Stomach (tissue), 4 donors: ENCODE data around the gene PRICKLE2.

ENCODE experiments used
- EP300 ChIP-seq: sonication (generic); formaldehyde crosslinking; IDR thresholded peaks from one replicate; pipeline ENCODE4 v1.6.1; 2017; ENCODE audit warnings: antibody characterized with exemption
- POLR2A ChIP-seq, 4 donors: fragments of 450-650 bp; IDR thresholded peaks; one replicate each; pipeline ENCODE4 v1.6.1; 2016; ENCODE audit warnings: antibody characterized with exemption in 4 of 4, control low read depth in 2 of 4, mild to moderate bottlenecking in 1 of 4, moderate library complexity in 1 of 4
- POLR2AphosphoS5 ChIP-seq, 3 donors: sonication (generic); formaldehyde crosslinking; IDR thresholded peaks; one replicate each; pipeline ENCODE4 v1.6.1; 2016; ENCODE audit warnings: antibody characterized with exemption in 3 of 3
- TF ChIP-seq, protein P1 (sequence below), 7 experiments: fragments of 450-650 bp in 4 of 7; fragments of 200-600 bp in 3 of 7; sonication (generic) in 3 of 7; IDR thresholded peaks; one replicate each; pipeline ENCODE4 v1.5.1; 2016 to 2019; ENCODE audit warnings: antibody characterized with exemption in 7 of 7, control low read depth in 2 of 7, mild to moderate bottlenecking in 1 of 7

DNA sequence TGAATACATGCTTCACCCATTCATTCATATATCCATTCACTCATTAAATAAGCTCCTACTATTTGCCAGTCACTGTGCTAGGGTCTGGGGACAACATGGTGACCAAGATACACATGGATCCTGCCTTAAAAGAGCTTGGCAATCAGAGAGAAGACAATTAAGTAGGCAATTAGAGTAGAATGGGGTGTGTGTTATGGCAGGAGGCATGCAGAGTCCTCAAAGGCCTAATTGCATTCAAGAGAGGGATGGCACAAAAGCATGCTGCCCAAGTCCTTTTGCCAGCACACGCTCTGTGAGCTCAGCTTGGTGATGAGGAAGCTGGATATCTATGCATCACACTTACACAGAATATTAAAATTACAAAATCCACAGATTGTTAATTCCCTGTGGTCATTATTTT, 2.8 kb upstream of the PRICKLE2 start:
- TF ChIP-seq, protein P1, sequence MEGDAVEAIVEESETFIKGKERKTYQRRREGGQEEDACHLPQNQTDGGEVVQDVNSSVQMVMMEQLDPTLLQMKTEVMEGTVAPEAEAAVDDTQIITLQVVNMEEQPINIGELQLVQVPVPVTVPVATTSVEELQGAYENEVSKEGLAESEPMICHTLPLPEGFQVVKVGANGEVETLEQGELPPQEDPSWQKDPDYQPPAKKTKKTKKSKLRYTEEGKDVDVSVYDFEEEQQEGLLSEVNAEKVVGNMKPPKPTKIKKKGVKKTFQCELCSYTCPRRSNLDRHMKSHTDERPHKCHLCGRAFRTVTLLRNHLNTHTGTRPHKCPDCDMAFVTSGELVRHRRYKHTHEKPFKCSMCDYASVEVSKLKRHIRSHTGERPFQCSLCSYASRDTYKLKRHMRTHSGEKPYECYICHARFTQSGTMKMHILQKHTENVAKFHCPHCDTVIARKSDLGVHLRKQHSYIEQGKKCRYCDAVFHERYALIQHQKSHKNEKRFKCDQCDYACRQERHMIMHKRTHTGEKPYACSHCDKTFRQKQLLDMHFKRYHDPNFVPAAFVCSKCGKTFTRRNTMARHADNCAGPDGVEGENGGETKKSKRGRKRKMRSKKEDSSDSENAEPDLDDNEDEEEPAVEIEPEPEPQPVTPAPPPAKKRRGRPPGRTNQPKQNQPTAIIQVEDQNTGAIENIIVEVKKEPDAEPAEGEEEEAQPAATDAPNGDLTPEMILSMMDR (IDR thresholded peaks at IDR 0.05) = no peak
- TF ChIP-seq POLR2AphosphoS5 (IDR thresholded peaks at IDR 0.05) = no peak
- no peak for TF ChIP-seq POLR2A (IDR thresholded peaks at IDR 0.05)
- TF ChIP-seq EP300 = no peak
